Activated naive CD8-positive, alpha-beta T cell treated with anti-CD3 and anti-CD28 coated beads for 36 hours (primary cell): Measurements from ENCODE around the gene HEXIM1. TPM values are rescaled to one million over a fixed set of nuclear protein-coding genes. Genes with fewer than 3 reads are reported as not detected.
A peak's percentile ranks its signal among the peaks of the same experiment; 100 is the strongest.

ENCODE experiments used
- DNase-seq: peaks from one replicate; pipeline ENCODE4 v3.0.0; 2021
- H3K27ac Mint-ChIP-seq: one replicate; pipeline ENCODE4 v1.8.0; 2022; ENCODE audit warnings: mild to moderate bottlenecking, moderate library complexity, mixed read lengths
- H3K27me3 Mint-ChIP-seq: one replicate; pipeline ENCODE4 v1.8.0; 2022; ENCODE audit warnings: mild to moderate bottlenecking, mixed read lengths
- H3K36me3 Mint-ChIP-seq: one replicate; pipeline ENCODE4 v1.8.0; 2021; ENCODE audit warnings: mild to moderate bottlenecking, mixed read lengths
- H3K4me1 Mint-ChIP-seq: one replicate; pipeline ENCODE4 v1.8.0; 2021; ENCODE audit warnings: mixed read lengths
- H3K4me3 Mint-ChIP-seq: one replicate; pipeline ENCODE4 v1.8.0; 2022; ENCODE audit warnings: mild to moderate bottlenecking, moderate library complexity, mixed read lengths
- H3K9me3 Mint-ChIP-seq: one replicate; pipeline ENCODE4 v1.8.0; 2022; ENCODE audit warnings: mixed read lengths
- total RNA-seq, 2 experiments: library from RNA; stranded (reverse); gene quantifications; one replicate each; pipeline ENCODE4 v1.2.3, GENCODE V29; 2021

The HEXIM1 gene
- total RNA-seq, 2 experiments from 2014 or later, result 36.0 to 36.5 TPM

DNA sequence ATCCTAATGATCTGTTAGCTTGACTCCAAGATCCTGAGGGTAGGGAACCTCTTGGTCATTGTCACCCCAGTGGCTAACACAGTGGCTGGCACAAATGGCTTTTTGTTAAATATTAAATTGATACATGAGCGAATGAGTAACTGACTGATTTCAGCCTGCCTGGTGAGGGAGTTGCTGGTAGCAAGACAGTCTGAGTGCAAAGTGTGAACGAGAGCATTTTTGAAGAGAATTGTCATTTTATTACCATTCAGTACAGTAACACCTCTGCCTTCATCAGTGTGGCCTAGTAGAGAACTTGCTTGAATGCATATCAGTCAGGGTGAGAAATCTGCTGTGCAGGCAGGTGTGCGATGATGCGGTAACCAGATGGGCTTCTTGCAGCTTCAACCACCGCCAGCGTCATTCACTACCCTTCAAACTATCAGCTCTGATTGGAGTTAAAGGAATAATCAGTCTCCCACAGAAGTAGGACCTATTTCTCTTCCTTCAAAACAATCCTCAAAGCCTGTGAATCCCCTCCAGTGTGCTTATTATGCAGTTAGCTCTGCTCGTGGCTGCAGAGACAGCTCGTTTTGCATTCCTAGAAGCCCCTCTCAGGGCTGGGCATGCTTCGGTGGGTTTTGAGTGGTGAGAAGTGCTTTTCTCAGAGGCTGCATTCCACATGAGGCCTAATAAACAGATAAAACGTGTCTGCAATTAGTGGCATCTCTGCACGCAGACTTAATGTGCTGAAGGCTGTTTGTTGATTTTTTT is 42.4 kb downstream of the HEXIM1 start:
- no peak for DNase-seq
- Mint-ChIP-seq H3K4me1 (no peaks in the 10 kb centered on the region), H3K27me3 (no peaks in the 10 kb centered on the region), H3K9me3 (peaks cover 1% of the 10 kb centered on the region), H3K27ac (no peak overlapping the region), H3K36me3 (no peaks in the 10 kb centered on the region), H3K4me3 (no peak overlapping the region)

DNA sequence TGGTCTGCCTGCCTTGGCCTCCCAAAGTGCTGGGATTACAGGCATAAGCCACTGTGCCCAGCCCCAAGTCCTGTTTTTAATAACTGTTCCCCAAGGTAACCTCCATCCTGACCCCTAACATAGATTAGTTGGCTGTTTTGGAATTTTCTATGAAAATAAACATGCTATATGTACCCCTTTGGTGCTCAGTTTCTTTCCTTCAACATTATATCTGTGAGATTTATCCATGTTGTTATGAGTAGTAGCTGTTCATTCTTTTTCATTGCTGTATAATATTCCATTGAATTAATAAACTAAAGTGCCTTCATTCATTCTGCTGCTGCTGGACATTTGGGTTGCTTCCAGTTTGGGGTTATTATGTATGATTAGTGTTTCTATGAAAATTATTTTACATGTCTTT is 47.1 kb downstream of the HEXIM1 start:
- Mint-ChIP-seq H3K27ac (no peak overlapping the region), H3K27me3 (no peaks in the 10 kb centered on the region), H3K4me3 (no peak overlapping the region), H3K4me1 (peaks cover 3% of the 10 kb centered on the region), H3K36me3 (no peaks in the 10 kb centered on the region), H3K9me3 (peaks cover 1% of the 10 kb centered on the region)
- no peak for DNase-seq

DNA sequence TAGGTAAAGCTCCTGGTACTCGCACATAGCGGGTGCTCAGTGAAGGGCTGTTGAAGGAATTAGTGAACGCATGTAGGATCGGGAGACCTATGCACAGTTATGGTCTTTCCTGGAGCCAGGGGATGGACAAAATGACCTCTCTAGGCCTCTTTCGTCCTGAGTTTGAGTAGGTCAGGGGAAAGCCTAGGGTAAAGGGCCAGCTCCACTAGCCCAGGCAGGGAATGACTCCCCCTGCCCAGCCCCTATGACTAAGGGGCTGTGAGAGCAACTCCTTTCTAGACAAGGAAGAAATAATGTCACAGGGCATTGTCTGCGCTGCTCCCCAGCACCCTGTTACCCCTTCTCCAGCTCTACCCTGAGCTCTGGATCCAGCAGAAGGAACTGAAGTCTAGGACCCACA is 48.8 kb downstream of the HEXIM1 start:
- H3K4me1 Mint-ChIP-seq, result peaks cover 3% of the 10 kb centered on the region
- no peaks in the 10 kb centered on the region for H3K27me3 Mint-ChIP-seq
- DNase-seq, result no peak
- no peak overlapping the region for H3K4me3 Mint-ChIP-seq
- H3K36me3 Mint-ChIP-seq, result no peaks in the 10 kb centered on the region
- peaks cover 1% of the 10 kb centered on the region for H3K9me3 Mint-ChIP-seq
- no peak overlapping the region for H3K27ac Mint-ChIP-seq

DNA sequence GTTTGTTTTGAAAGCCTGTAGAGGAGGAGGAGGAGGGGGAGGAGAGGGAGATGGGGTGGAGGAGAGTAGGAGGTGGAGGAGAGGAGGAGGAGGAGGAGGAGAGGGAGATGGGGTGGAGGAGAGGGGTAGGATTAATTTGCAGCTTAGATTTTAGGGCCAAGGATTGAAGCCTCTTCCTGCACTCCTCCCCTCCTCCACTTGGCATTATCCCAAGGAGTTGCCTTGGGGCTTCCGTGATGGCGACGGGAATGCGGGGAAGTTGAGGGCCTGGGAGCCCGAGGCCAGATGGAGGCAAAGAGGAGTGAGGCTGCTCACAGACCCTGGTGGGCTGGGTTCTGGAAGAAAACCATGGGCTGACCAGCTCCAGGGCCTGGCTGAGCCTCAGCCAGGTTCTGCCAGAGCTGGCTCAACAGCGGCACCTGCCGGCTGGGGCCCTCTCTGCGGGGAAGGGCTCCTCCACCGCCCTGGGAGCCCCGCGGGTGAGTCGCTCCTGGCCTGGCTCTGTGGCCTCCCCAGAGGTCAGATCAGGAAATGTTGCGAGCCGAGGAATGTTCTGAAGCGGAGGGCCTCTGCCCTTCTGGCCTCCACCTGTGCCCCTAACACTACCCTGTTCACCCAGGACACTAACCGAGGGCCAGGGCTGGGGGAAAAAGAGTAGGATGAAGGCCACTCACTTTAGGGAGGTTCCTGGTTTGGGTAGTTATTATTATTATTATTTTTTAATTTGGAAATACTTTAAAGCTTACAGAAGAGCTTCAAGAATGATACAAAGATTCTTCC is 49.5 kb downstream of the HEXIM1 start:
- H3K4me3 Mint-ChIP-seq, result no peak overlapping the region
- H3K36me3 Mint-ChIP-seq, result no peaks in the 10 kb centered on the region
- peaks cover 3% of the 10 kb centered on the region for H3K4me1 Mint-ChIP-seq
- no peak overlapping the region for H3K27ac Mint-ChIP-seq
- peak; percentile 92 for DNase-seq
- H3K9me3 Mint-ChIP-seq, result peaks cover 1% of the 10 kb centered on the region
- no peaks in the 10 kb centered on the region for H3K27me3 Mint-ChIP-seq

DNA sequence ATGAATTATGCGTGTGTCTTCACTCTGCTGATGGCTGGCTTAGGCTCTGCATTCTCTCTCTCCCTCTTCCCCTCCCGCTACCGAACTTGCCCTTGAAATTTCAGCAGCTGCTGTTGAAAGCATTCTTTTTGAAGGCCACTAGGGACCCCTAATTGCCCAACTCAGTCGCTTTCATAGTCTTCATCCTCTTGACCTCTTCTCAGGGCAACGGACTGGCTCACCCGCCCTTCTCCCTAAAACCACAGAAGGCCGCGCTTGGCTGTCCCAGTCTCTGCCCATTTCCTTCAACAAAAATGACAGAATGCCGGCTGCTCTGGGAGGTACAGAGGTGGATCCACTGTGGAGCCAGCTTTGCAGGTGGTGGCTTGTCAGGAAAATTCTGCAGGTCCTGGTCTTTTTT is 52.4 kb downstream of the HEXIM1 start:
- Mint-ChIP-seq H3K36me3 (no peaks in the 10 kb centered on the region), H3K27me3 (no peaks in the 10 kb centered on the region), H3K4me1 (peaks cover 3% of the 10 kb centered on the region), H3K9me3 (no peaks in the 10 kb centered on the region), H3K4me3 (no peak overlapping the region), H3K27ac (no peak overlapping the region)
- no peak for DNase-seq

DNA sequence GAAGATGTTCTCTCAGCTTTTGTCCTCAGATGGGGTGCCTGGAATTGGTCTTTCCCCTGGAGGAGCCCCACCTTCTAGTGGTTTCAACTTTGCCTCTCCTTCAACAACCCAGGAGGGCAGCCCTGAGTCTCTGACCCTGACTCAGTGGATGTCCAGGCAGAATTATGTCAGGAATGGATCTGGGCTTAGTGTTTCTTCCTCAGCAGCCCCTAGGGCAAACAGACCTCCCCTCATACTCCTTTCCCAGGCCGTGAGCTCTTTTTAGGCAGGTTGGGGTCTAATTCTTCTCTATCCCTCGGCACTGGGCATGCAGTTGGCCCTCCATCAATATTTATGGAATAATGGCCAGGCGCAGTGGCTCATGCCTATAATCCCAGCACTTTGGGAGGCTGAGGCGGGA is 53.2 kb downstream of the HEXIM1 start:
- no peaks in the 10 kb centered on the region for H3K9me3 Mint-ChIP-seq
- no peak overlapping the region for H3K4me3 Mint-ChIP-seq
- H3K4me1 Mint-ChIP-seq, result peaks cover 3% of the 10 kb centered on the region
- no peak overlapping the region for H3K27ac Mint-ChIP-seq
- no peaks in the 10 kb centered on the region for H3K27me3 Mint-ChIP-seq
- no peak for DNase-seq
- H3K36me3 Mint-ChIP-seq, result no peaks in the 10 kb centered on the region

Other genes starting within 250 kb of the HEXIM1 start
- gene EFTUD2, start 249.0 kb upstream of the HEXIM1 start, total RNA-seq, result 100 to 1,000 TPM; 258 TPM
- not detected for gene GFAP, start 233.0 kb upstream of the HEXIM1 start, total RNA-seq
- gene KIF18B, start 200.7 kb upstream of the HEXIM1 start, total RNA-seq, result 10 to 100 TPM; 36.7 to 37.1 TPM
- gene C1QL1, start 180.2 kb upstream of the HEXIM1 start, total RNA-seq, result not detected
- 10 to 100 TPM; 29.0 to 31.4 TPM for gene DCAKD, start 96.8 kb upstream of the HEXIM1 start, total RNA-seq
- 100 to 1,000 TPM; 168 to 170 TPM for gene NMT1, start 87.2 kb upstream of the HEXIM1 start, total RNA-seq
- gene PLCD3, start 16.0 kb upstream of the HEXIM1 start, total RNA-seq, result 1 to 10 TPM; 2.7 to 3.8 TPM
- 1 to 10 TPM; 8.6 to 8.9 TPM for gene ACBD4, start 12.8 kb upstream of the HEXIM1 start, total RNA-seq
- gene HEXIM2, start 13.4 kb downstream of the HEXIM1 start, total RNA-seq, result 1 to 10 TPM; 4.8 to 5.6 TPM
- 100 to 1,000 TPM; 215 to 219 TPM for gene FMNL1, start 73.4 kb downstream of the HEXIM1 start, total RNA-seq
- gene SPATA32, start 113.6 kb downstream of the HEXIM1 start, total RNA-seq, result under 1 TPM; 0.62 to 0.68 TPM
- 10 to 100 TPM; 27.1 to 28.3 TPM for gene MAP3K14, start 168.5 kb downstream of the HEXIM1 start, total RNA-seq